CD14-positive monocyte (primary cell): ENCODE data around the gene IRF4. TPM values are rescaled to one million over a fixed set of nuclear protein-coding genes. Genes with fewer than 3 reads are reported as not detected.

Source experiments
- DNase-seq, 3 donors: peaks; one replicate each; pipeline ENCODE4 v3.0.0-alpha.2; 2011 to 2022
- H2AFZ ChIP-seq: 2 replicates; pipeline ENCODE4 v1.6.0; 2012; ENCODE audit warnings: mild to moderate bottlenecking, low read depth, low read length, inconsistent platforms; ENCODE audit not compliant: insufficient read depth, poor library complexity, severe bottlenecking
- H3K27ac ChIP-seq, 2 donors: 1 replicate in 1 of 2; 2 replicates in 1 of 2; pipeline ENCODE4 v1.5.1; 2012 to 2013; ENCODE audit warnings: low read length in 2 of 2, control low read depth in 1 of 2, inconsistent platforms in 1 of 2, low read depth in 1 of 2, mild to moderate bottlenecking in 1 of 2
- H3K27me3 ChIP-seq, 2 donors: one replicate each; pipeline versions ENCODE4 v1.6.0 to v1.6.1; 2011 to 2013; ENCODE audit warnings: low read length in 2 of 2; ENCODE audit not compliant: control insufficient read depth in 2 of 2, insufficient read depth in 2 of 2
- H3K36me3 ChIP-seq, 2 donors: replicated peaks in 1 of 2; 1 replicate in 1 of 2; 2 replicates in 1 of 2; pipeline versions ENCODE4 v1.5.1 to v1.6.1; 2012 to 2013; ENCODE audit warnings: low read length in 2 of 2, control low read depth in 1 of 2, inconsistent platforms in 1 of 2, mild to moderate bottlenecking in 1 of 2; ENCODE audit not compliant: insufficient read depth in 2 of 2, control insufficient read depth in 1 of 2
- H3K4me1 ChIP-seq, 2 donors: 1 replicate in 1 of 2; 2 replicates in 1 of 2; pipeline versions ENCODE4 v1.5.1 to v1.6.1; 2012 to 2013; ENCODE audit warnings: low read length in 2 of 2, control low read depth in 1 of 2, inconsistent platforms in 1 of 2, mild to moderate bottlenecking in 1 of 2, moderate library complexity in 1 of 2; ENCODE audit not compliant: insufficient read depth in 2 of 2, control insufficient read depth in 1 of 2
- H3K4me2 ChIP-seq: replicated peaks from 2 replicates; pipeline ENCODE3; 2012; ENCODE audit warnings: low read length, moderate library complexity, mild to moderate bottlenecking; ENCODE audit not compliant: poor library complexity, severe bottlenecking; ENCODE audit errors: extremely low read depth
- H3K4me3 ChIP-seq, 3 experiments: fragments of 200-600 bp in 1 of 3; sonication (generic) in 1 of 3; replicated peaks in 1 of 3; 1 replicate in 2 of 3; 2 replicates in 1 of 3; pipeline ENCODE4 v1.5.1; 2011 to 2013; ENCODE audit warnings: low read length in 3 of 3, mild to moderate bottlenecking in 3 of 3, control low read depth in 2 of 3, low read depth in 2 of 3, inconsistent platforms in 1 of 3, moderate library complexity in 1 of 3
- H3K79me2 ChIP-seq: 2 replicates; pipeline ENCODE4 v1.6.0; 2012; ENCODE audit warnings: mild to moderate bottlenecking, control low read depth, inconsistent platforms, low read length, moderate library complexity; ENCODE audit not compliant: insufficient read depth
- H3K9ac ChIP-seq: 2 replicates; pipeline ENCODE4 v1.6.0; 2017; ENCODE audit warnings: low read length, mild to moderate bottlenecking; ENCODE audit not compliant: insufficient read depth, poor library complexity, severe bottlenecking
- H3K9me3 ChIP-seq, 2 donors: replicated peaks in 1 of 2; 1 replicate in 1 of 2; 2 replicates in 1 of 2; pipeline versions ENCODE4 v1.5.1 to v1.6.1; 2012 to 2013; ENCODE audit warnings: low read length in 2 of 2, control low read depth in 1 of 2; ENCODE audit not compliant: control insufficient read depth in 1 of 2, insufficient read depth in 1 of 2
- H4K20me1 ChIP-seq: 2 replicates; pipeline ENCODE4 v1.6.0; 2012; ENCODE audit warnings: mild to moderate bottlenecking, low read length, control low read depth, moderate library complexity; ENCODE audit not compliant: insufficient read depth
- H3K27ac Mint-ChIP-seq, 7 donors: one replicate each; pipeline ENCODE4 v1.8.0; 2020; ENCODE audit warnings: mild to moderate bottlenecking in 7 of 7, mixed read lengths in 7 of 7, moderate library complexity in 6 of 7, inconsistent platforms in 2 of 7
- H3K27me3 Mint-ChIP-seq, 3 donors: one replicate each; pipeline ENCODE4 v1.8.0; 2021 to 2022; ENCODE audit warnings: low read depth in 3 of 3, mild to moderate bottlenecking in 3 of 3, mixed read lengths in 3 of 3, moderate library complexity in 3 of 3, inconsistent platforms in 1 of 3
- H3K36me3 Mint-ChIP-seq, 2 donors: one replicate each; pipeline ENCODE4 v1.8.0; 2020; ENCODE audit warnings: mixed read lengths in 2 of 2, inconsistent platforms in 1 of 2, mild to moderate bottlenecking in 1 of 2
- H3K4me1 Mint-ChIP-seq: one replicate; pipeline ENCODE4 v1.8.0; 2020; ENCODE audit warnings: mild to moderate bottlenecking, mixed read lengths
- H3K4me3 Mint-ChIP-seq, 2 donors: one replicate each; pipeline ENCODE4 v1.8.0; 2020; ENCODE audit warnings: mild to moderate bottlenecking in 2 of 2, mixed read lengths in 2 of 2, moderate library complexity in 1 of 2
- H3K9me3 Mint-ChIP-seq, 7 donors: one replicate each; pipeline ENCODE4 v1.8.0; 2020 to 2022; ENCODE audit warnings: mixed read lengths in 7 of 7, mild to moderate bottlenecking in 6 of 7, moderate library complexity in 6 of 7, inconsistent platforms in 2 of 7
- WGBS: methylation state at CpG from one replicate; pipeline ENCODE4 v1.1.5; 2013; ENCODE audit warnings: missing lambda C conversion rate; ENCODE audit not compliant: insufficient coverage; 5-methylcytosine and 5-hydroxymethylcytosine counted together
- intact Hi-C, 2 donors: fragments of 100-400 bp; cut with micrococcal nuclease; formaldehyde crosslinking; loops; one replicate each; pipeline versions ENCODE4 v1.15.0 to v1.15.1; 2023
- polyA plus RNA-seq, 3 donors: library from polyadenylated mRNA; depleted of rRNA in 1 of 3; unstranded in 2 of 3; stranded (reverse) in 1 of 3; fragments of 300-500 nt in 2 of 3; fragments of >200 nt in 1 of 3; fragmentation: Illumina TruSeq in 2 of 3; gene quantifications; 1 replicate in 2 of 3; 2 replicates in 1 of 3; pipeline ENCODE4 v1.2.3, GENCODE V29; 2012 to 2021
- TF ChIP-seq, protein P1 (sequence below): fragments of 200-600 bp; IDR thresholded peaks from one replicate; pipeline ENCODE4 v1.8.0; 2022; ENCODE audit warnings: antibody characterized with exemption, mild to moderate bottlenecking

IRF4 gene
- polyA plus RNA-seq, 3 donors, result 3.0 to 13.6 (median 6.4) TPM

DNA sequence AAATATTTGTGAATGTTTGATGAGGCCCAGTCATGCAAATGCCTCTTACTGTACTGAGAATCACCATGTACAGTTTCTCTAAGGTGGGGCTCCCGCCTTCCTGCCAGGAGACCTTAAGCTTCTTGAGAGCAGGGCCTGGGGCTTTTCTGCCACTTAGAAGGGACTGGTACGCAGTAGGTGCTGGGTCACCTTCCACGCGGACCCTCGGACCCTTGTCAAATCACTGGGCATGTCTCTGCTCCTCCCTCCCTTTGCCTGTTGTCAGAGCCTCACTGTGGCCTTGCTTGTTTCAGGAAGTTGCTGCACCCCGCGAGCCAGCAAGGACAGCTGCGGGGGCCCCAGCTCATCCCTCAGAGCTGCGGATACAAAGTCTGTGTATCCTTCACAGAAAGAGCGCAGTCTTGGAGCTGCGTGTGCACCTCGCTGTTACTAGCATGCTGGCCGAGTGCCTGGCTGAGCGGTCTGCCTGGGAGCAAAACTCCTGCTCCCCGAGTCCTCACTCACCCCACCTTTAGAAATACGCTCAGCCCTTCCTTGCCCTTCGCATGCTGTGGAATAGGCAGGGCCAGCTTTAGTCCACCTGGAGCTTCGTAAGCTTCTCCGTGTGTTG lies 30.7 kb upstream of the IRF4 start:
- H3K4me3 Mint-ChIP-seq, result no peak overlapping the region
- Histone ChIP-seq H3K79me2 (no peaks in the 10 kb centered on the region), H3K9ac (no peak overlapping the region), H3K4me2 (no peak overlapping the region), H2AFZ (no peak overlapping the region), H3K9me3 (peaks cover 8 to 20% of the 10 kb centered on the region in 2 donors), H3K27me3 (no peaks in the 10 kb centered on the region), H3K4me1 (peaks cover 15 to 19% of the 10 kb centered on the region in 2 donors), H3K36me3 (no peaks in the 10 kb centered on the region), H4K20me1 (no peaks in the 10 kb centered on the region), H3K4me3 (no peak overlapping the region), H3K27ac (no peak overlapping the region)
- TF ChIP-seq, protein P1, sequence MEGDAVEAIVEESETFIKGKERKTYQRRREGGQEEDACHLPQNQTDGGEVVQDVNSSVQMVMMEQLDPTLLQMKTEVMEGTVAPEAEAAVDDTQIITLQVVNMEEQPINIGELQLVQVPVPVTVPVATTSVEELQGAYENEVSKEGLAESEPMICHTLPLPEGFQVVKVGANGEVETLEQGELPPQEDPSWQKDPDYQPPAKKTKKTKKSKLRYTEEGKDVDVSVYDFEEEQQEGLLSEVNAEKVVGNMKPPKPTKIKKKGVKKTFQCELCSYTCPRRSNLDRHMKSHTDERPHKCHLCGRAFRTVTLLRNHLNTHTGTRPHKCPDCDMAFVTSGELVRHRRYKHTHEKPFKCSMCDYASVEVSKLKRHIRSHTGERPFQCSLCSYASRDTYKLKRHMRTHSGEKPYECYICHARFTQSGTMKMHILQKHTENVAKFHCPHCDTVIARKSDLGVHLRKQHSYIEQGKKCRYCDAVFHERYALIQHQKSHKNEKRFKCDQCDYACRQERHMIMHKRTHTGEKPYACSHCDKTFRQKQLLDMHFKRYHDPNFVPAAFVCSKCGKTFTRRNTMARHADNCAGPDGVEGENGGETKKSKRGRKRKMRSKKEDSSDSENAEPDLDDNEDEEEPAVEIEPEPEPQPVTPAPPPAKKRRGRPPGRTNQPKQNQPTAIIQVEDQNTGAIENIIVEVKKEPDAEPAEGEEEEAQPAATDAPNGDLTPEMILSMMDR, result no peak
- intact Hi-C loops, result no loop called here
- no peak for DNase-seq
- H3K27me3 Mint-ChIP-seq, result peaks cover 5 to 13% (median 12%) of the 10 kb centered on the region in 3 donors
- peak overlapping the region in 1 of 7 donors; percentile 4 for H3K27ac Mint-ChIP-seq
- H3K36me3 Mint-ChIP-seq, result peaks cover 3 to 13% of the 10 kb centered on the region in 2 donors
- 76% methylated on average over 19 of the region's 19 CpGs for WGBS
- peaks cover 16% of the 10 kb centered on the region for H3K4me1 Mint-ChIP-seq
- peaks cover 10 to 38% (median 23%) of the 10 kb centered on the region in 7 donors for H3K9me3 Mint-ChIP-seq

DNA sequence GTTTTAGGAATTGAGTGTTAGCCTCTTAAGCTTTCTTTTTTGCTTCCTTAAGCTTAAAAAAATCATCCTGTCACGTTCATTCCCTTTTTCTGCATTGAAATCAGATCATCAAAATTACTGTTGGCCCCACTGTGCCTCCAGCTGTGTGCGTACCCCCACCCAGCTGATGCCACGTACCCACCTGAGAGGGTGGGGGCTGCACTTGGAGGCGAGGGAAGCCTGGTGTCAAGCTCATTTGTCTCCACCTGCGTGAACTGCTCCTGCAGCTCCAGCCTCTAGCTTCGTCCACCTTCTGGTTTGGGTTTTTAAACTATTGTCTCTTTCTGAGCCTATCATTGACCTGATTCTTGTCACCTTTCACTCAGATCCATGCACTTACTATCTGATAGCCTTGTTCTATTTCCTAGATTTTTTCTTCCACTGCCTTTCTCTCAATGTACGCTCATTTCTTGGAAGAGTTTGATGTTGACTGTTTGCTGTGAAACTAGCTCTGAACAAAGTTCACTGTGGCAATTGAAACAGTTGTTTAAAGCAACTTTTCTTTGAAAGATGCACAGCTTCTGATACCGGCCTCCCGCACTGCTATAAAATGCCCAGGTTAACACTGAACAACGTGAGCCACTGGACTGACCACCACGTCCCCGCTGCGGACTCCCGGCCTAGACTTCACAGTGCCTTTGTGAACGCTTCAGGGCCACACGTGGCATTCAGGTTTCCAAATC lies 30.0 kb upstream of the IRF4 start:
- Mint-ChIP-seq H3K4me1 (peaks cover 14% of the 10 kb centered on the region), H3K9me3 (peaks cover 10 to 32% (median 23%) of the 10 kb centered on the region in 7 donors), H3K36me3 (peaks cover 3 to 12% of the 10 kb centered on the region in 2 donors), H3K4me3 (no peak overlapping the region), H3K27me3 (peaks cover 6 to 14% (median 13%) of the 10 kb centered on the region in 3 donors), H3K27ac (peak overlapping the region in 1 of 7 donors; percentile 30)
- no peak overlapping the region for H3K9ac ChIP-seq
- TF ChIP-seq, protein P1, result no peak
- no peaks in the 10 kb centered on the region for H3K79me2 ChIP-seq
- no peaks in the 10 kb centered on the region for H4K20me1 ChIP-seq
- DNase-seq, result no peak
- no peak overlapping the region for H3K4me3 ChIP-seq
- H3K9me3 ChIP-seq, result peaks cover 8 to 20% of the 10 kb centered on the region in 2 donors
- H2AFZ ChIP-seq, result no peak overlapping the region
- intact Hi-C loops, result no loop called here
- no peak overlapping the region for H3K4me2 ChIP-seq
- no peaks in the 10 kb centered on the region for H3K36me3 ChIP-seq
- no peak overlapping the region for H3K27ac ChIP-seq
- 87% methylated on average over 14 of the region's 16 CpGs for WGBS
- H3K27me3 ChIP-seq, result no peaks in the 10 kb centered on the region
- peaks cover 13 to 16% of the 10 kb centered on the region in 2 donors for H3K4me1 ChIP-seq
